WI38 (cell line): ENCODE measurements around the gene CEP126.

Experiments used
- H3K4me3 ChIP-seq: 2 replicates; pipeline ENCODE4 v1.5.1; 2011; ENCODE audit warnings: low read depth, mild to moderate bottlenecking, control low read depth, low read length
- CTCF ChIP-seq: IDR thresholded peaks from 2 replicates; pipeline ENCODE4 v1.5.1; 2012; ENCODE audit warnings: low read depth, mild to moderate bottlenecking, control low read depth, low read length

Gene CEP126

DNA sequence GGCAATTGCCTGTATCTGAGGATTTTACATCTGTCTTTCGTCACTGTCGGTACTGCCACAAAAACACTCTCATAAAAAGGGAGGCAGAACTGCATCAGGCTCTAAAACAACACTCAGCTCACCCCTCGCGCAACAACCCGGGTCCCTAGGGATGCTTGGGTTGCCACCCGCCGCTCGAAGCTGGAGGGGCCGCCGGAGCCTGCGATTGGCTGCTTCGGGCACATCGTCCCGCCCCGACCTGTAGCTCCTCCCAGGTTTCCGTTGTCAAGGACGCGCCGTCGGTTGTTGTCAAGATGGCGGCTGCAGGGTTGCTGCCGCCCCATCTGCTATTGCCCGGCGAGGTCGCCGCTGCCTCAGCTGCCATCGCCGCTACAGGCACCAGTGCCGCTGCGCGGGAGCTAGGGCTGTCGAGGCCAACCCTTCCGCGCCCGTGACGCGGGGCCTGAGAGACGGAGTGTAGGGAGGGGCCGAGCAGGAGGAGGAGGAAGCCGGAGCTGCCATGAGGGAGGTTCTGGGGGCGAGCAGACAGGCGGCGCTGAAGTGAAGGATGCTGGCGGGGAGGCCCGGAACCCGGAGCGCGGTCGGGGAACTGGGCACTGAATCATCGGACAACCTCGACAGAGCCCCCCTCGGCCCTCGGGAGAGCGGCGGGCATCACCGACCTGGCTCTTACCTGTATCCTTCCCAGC is at the start of gene CEP126:
Gene CEP126, plus strand, starts transcription at position 273 of the 689 bp plus-strand sequence. Its CDS starts 275 bp downstream, at position 548.
- peak; percentile 44 for TF ChIP-seq CTCF
- peak within 1 kb of the TSS; percentile 74 for H3K4me3 ChIP-seq

DNA sequence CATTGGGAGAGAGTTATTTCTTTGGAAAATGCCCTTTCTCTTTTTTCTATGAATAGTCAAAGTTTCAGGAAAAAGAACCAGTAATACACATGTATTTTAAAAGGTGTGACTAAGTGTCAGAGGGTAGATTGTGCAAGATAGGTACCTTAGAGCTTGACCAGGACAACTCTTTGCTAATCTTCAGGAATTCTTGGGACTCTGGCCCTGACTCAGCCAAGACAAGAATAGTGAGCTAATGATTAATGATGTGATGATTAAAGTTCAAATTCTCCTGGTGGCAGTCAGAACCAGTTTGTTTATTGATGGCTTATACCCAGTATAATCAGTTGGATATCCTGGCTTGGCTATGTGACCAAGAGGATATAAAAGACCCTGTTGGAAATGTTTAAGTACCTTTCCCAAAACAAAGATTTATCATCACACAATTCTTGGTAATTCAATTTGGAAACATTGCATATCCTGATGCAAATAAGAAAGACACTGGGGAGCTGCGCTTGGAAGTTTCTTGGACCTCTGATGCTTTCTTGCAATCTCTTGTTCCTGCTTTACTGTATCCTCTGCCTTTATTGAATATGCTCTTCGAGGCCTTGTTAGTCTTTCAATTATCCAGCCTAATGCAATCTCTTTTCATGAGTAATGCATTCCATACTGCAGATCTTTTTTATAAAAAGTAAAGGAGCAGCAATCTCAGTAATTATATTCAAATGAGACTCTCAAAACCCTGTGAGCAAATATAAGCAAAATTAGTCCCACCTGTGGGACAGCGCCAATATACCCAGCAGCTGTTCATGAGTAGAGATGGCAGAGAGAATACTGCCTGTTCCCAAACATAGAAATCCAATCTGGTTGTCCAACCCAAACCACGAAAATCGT is 48.0 kb upstream of the CEP126 start:
- H3K4me3 ChIP-seq, result no peak overlapping the region
- no peak for TF ChIP-seq CTCF

- no peak for TF ChIP-seq CTCF
Observed at GRCh38 chr11:101867951-101868350, 46.9 kb upstream of the CEP126 start.

DNA sequence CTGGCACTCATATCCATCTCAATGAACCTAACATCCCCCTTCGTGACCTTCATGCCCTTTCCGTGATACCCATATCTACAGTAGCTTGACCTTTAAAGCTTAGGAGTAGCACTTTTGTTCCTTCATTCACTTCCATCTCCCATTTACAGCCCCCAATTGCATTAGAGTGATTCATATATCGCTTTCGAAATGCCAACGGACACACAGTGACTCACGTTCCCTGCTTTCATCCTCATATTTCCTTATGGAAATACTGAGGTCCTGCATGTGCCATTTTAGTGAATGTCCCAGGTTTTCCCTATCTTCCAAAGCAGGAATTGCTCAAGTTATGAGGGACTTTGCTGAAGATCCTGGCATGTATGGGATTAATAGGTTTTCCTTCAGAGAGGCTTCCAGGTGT is 44.3 kb upstream of the CEP126 start:
- TF ChIP-seq CTCF, result 0 out of 2 replicates have a peak, but pooled peaks have one; percentile 10
- no peak overlapping the region for H3K4me3 ChIP-seq

More at GRCh38 chr11:101867951-101868350, 46.9 kb upstream of the CEP126 start:
- no peak overlapping the region for H3K4me3 ChIP-seq

DNA sequence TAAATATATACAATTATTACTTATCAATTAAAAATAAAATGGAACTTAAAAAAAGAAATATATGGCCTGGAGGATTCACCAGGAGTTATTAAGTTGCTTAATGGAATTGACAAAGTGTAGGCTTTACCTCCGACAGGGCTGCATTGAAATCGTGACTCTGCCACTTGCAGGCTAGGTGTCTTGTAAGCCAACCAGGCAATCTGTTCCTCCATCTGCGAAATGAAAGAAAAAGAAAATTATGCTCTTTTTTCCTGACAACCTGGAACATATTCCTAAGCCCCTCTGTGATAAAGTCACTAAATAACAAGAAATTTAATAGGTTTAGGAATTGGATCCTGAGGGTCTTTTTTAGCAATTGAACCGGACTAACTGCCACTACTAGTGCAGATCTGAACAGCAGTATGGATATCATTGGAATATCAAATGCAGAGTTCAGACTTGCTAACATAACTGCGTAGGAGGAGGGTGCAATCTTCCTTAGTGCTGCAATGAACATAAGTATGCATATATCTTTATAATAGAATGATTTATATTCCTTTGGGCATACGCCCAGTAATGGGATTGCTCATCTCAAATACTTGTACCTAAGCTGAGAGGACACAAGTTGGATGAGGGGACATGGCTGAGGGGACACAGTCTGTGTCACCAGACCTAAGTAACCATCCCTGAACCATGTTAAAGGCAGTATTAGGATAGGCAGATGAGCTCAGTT is 42.5 kb upstream of the CEP126 start:
- TF ChIP-seq CTCF, result no peak
- no peak overlapping the region for H3K4me3 ChIP-seq

- TF ChIP-seq CTCF, result peak; percentile 31; the same call in 1 of the 2 replicates
- no peak overlapping the region for H3K4me3 ChIP-seq
Observed at GRCh38 chr11:101880222-101880621, 34.6 kb upstream of the CEP126 start.
